Measurements from ENCODE around the gene MAP4. TPM values are rescaled to one million over a fixed set of nuclear protein-coding genes. Genes with fewer than 3 reads are reported as not detected.
A peak's percentile ranks its signal among the peaks of the same experiment; 100 is the strongest.

The MAP4 gene
- total RNA-seq, 4 donors from 2014 or later = 597 to 976 (median 687) TPM

DNA sequence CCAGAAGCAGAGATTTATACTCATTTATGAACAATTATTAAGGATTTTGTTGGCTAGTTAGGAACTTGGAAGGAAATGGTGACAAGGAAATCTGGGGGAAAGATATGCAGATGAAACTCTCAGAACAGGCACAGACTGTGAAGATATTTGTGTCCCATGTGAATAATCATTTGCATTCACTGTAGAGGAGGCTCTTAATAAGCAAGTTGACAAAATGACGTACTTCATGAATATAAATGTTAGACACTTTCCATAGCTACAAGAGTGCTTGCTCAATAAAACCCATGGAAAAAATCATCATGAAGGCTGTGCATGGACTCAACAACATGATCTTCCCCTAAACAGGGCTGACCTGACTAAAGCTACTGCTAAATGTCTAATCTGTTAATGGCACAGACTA, 59.7 kb downstream of the MAP4 start:
- no peak overlapping the region for H3K4me3 ChIP-seq
- peaks cover 15 to 18% of the 10 kb centered on the region in 2 donors for H3K4me1 ChIP-seq
- H3K36me3 ChIP-seq = no peaks in the 10 kb centered on the region
- H3K27me3 ChIP-seq = no peaks in the 10 kb centered on the region
- no peaks in the 10 kb centered on the region for H3K9me3 ChIP-seq
- ATAC-seq (no peak), DNase-seq (no peak)
- intact Hi-C loops (cut with DNase I; ENCODE audit: low total_unique reads) = no loop called here
- H3K27ac ChIP-seq = no peak overlapping the region
- in situ Hi-C loops (cut with MboI; ENCODE audit: low sequenced_read_pairs in 4 of 4) = no loop called here
- TF ChIP-seq, protein P1, sequence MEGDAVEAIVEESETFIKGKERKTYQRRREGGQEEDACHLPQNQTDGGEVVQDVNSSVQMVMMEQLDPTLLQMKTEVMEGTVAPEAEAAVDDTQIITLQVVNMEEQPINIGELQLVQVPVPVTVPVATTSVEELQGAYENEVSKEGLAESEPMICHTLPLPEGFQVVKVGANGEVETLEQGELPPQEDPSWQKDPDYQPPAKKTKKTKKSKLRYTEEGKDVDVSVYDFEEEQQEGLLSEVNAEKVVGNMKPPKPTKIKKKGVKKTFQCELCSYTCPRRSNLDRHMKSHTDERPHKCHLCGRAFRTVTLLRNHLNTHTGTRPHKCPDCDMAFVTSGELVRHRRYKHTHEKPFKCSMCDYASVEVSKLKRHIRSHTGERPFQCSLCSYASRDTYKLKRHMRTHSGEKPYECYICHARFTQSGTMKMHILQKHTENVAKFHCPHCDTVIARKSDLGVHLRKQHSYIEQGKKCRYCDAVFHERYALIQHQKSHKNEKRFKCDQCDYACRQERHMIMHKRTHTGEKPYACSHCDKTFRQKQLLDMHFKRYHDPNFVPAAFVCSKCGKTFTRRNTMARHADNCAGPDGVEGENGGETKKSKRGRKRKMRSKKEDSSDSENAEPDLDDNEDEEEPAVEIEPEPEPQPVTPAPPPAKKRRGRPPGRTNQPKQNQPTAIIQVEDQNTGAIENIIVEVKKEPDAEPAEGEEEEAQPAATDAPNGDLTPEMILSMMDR (IDR thresholded peaks at IDR 0.05 in 4 of 5, conservative IDR thresholded peaks at IDR 0.05 in 1 of 5) = no peak
- TF ChIP-seq POLR2A (IDR thresholded peaks at IDR 0.05) = no peak

DNA sequence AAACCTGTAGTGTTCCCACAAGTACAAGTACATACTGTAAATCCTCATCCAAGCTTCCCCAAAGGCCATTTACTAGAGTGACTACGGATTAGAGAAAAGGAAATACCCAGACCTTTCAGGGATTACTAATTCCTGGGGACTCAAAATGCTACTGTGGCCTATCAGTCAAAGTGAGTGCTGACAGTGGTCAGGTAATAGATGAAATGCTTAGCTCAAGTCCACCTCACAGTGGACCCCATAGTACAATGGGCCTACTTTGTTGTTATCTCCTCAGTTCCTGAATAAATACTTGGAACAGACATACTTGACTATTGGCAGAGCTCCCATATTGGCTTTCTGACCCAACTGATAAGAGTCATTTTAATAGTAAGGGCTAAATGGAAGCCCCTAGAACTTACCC, 61.6 kb downstream of the MAP4 start:
- Histone ChIP-seq H3K27me3 (no peaks in the 10 kb centered on the region), H3K27ac (peak overlapping the region in 1 of 4 donors; percentile 21), H3K9me3 (no peaks in the 10 kb centered on the region), H3K4me1 (peaks cover 9 to 15% of the 10 kb centered on the region in 2 donors), H3K36me3 (no peaks in the 10 kb centered on the region), H3K4me3 (no peak overlapping the region)
- intact Hi-C loops (cut with DNase I; ENCODE audit: low total_unique reads) = no loop called here
- DNase-seq (no peak), ATAC-seq (no peak)
- in situ Hi-C loops (cut with MboI; ENCODE audit: low sequenced_read_pairs in 4 of 4) = no loop called here
- no peak for TF ChIP-seq POLR2A (IDR thresholded peaks at IDR 0.05)
- TF ChIP-seq, protein P1 (IDR thresholded peaks at IDR 0.05 in 4 of 5, conservative IDR thresholded peaks at IDR 0.05 in 1 of 5) = no peak

DNA sequence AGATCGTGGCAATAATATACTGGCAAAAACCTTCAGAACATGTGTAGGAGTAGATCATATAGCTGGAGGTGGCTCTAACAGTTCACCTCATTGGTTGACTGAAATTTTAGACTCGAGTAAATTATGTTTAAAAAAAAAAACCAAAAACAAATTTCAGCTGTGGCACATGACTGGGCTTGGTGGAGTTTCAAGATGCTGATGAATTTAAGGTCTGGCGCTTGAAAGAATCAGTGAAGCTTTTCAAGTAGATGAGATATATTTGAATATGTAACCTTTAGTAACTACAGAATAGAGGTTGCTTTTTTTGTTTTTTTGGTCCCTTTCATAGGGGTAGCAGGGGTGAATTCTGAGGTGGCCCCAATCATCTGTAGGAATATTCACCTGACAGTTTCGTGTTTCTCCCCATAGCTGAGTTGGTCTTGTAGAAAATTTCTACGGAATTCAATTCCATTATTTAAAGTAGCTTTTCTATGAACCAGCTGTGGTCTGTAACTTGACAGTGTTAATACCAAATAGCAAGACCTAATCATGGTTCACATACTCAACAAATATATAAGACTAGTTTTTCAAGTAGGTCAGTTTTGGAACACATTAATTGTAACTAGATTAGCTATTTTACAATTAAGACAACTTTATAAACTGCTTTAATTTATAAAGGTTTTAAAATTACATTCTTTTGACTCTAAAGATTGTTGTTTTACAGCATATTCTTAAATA, 65.6 kb downstream of the MAP4 start:
- no peaks in the 10 kb centered on the region for H3K36me3 ChIP-seq
- no peak for TF ChIP-seq POLR2A (IDR thresholded peaks at IDR 0.05)
- TF ChIP-seq, protein P1 (IDR thresholded peaks at IDR 0.05 in 4 of 5, conservative IDR thresholded peaks at IDR 0.05 in 1 of 5) = no peak
- ATAC-seq (no peak), DNase-seq (no peak)
- no peaks in the 10 kb centered on the region for H3K9me3 ChIP-seq
- H3K27me3 ChIP-seq = no peaks in the 10 kb centered on the region
- H3K27ac ChIP-seq = no peak overlapping the region
- no peak overlapping the region for H3K4me3 ChIP-seq
- H3K4me1 ChIP-seq = peaks cover 3 to 5% of the 10 kb centered on the region in 2 donors
- intact Hi-C loops (cut with DNase I; ENCODE audit: low total_unique reads) = no loop called here
- in situ Hi-C loops (cut with MboI; ENCODE audit: low sequenced_read_pairs in 4 of 4) = no loop called here

DNA sequence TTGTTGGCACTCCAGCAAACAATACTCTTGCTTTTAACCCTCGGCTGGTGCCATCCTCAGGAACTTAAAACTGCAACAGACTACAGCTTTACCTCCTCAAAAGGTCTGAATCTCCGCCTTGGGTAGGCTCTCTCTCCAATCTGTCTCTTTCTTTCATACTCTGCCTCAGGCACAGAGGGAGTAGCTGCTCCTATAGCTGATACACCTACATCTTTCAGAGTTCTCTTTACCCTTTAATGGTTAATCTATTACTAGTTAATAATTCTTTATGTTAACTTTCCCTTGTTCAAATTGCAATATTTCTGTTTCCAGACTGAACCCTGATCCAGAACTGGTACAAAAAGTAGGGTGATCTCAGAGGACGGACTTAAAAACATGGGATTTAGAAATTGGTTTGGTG, 66.2 kb downstream of the MAP4 start:
- no peak for ATAC-seq
- intact Hi-C loops (cut with DNase I; ENCODE audit: low total_unique reads) (no loop called here), in situ Hi-C loops (cut with MboI; ENCODE audit: low sequenced_read_pairs in 4 of 4) (no loop called here)

More for the DNA sequence above, 66.2 kb downstream of the MAP4 start:
- Histone ChIP-seq H3K27ac (no peak overlapping the region), H3K4me1 (peaks cover 0 to 5% of the 10 kb centered on the region in 2 donors), H3K36me3 (no peaks in the 10 kb centered on the region), H3K4me3 (no peak overlapping the region), H3K9me3 (no peaks in the 10 kb centered on the region), H3K27me3 (no peaks in the 10 kb centered on the region)
- DNase-seq = no peak
- TF ChIP-seq, protein P1 (IDR thresholded peaks at IDR 0.05 in 4 of 5, conservative IDR thresholded peaks at IDR 0.05 in 1 of 5) = no peak
- TF ChIP-seq POLR2A (IDR thresholded peaks at IDR 0.05) = no peak
